NK-92 (cell line): ENCODE data around the gene PRKN.

Experiments used
- DNase-seq: peaks from one replicate; lab custom pipeline; 2025; ENCODE audit not compliant: unreplicated experiment; lab: John Stamatoyannopoulos, UW

Gene PRKN

DNA sequence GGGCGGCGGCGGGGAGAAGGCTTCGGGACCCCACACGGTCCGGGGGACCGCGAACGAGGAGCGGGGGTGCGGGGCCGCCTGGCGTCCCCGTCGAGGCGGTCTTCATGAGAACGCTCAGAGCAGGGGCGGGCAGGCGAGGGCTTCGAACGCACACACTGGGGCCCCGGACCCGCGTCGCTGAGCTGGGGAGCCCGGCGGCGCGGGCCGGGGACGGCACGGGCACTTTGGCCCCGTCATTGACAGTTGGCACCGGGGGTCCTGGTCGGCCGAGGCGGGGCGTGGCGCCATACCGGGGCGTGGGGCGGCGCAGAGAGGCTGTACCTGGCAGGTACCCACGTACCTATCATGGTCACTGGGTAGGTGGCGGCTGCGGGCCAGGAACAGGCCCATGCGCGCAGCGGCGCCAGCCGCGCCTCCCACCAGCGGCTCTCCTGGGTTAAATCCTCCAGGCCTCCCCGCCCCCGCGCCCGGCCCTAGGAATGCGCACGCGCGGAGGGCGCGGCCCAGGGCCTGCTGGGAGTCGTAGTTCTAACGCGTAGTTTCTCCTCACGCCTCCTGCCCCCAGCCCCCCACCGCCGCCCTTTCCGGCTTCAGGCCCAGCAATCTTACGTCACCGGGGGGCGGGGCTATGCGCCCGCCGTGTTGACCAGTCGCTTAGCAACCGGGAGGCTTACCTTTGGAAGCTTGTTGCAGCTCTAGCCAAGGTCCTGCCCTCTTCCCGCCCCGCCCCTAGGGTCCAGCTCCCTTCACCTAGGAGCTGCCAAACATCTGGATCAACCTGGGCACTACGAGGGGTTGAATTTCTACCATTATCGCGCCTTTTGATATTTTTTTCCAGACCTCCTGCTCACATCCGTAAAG is at the start of gene PRKN, which contains the start of gene PACRG:
TSS of gene PRKN (minus strand) at position 445 of the 861 bp plus-strand sequence.
TSS of gene PACRG (plus strand) at position 653 of the 861 bp plus-strand sequence.
- peak; percentile 63 for DNase-seq

DNA sequence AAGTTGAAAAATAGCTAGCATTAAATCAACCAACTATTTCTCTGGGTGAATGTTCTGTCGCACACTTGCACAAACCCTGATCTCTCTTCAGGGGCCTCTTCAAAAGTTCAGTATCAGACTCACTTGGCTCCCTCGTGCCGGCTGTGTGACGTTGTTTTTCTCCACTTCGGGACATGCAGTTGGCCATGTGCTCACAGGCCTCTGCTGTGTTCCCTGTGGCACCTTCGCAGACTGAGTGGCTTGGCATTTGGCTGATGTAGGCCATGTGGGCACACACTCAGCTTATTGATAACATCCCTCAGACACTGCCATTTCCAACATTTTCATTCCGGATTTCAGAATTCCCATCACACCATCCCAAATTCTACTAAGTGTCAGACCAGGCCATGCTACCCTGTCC is 49.5 kb upstream of the PRKN start:
- DNase-seq = no peak

DNA sequence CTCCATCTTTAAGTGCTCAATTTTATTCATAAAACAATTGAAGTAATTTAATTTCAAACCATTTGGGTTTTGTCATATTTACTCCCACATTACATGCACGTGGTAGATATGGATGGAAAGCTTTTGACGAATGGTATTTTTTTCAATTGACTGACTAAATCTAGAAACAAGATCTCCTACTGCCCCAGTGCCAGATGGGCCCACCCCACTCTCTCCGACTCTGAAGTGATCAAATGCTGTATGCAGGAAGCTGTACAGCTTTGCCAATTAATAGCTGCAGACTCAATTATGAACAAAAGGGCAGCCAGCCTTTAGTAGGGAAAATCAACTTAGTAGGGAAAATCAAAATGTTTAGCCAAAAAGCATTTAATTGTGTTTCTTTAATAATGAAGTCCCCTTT is 46.4 kb upstream of the PRKN start:
- no peak for DNase-seq

DNA sequence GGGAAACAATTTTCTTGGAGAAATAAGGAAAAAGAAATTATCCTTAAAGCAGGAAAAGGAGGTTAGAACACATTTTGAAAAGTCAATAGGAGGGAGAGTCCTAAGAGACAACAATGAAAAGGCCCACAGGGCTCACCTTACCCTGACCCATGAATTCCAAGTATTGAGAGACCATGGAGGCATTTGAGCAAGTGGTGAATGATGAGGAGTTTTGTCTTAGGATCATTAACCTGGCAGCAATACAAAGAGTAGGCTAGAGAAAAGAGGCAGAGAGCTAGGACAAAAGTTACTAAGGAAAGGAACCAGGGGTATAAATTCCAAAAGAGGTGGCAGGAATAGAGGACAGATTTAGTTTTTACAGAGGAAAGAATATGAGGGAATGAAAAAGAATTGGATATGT is 44.9 kb upstream of the PRKN start:
- DNase-seq = no peak

DNA sequence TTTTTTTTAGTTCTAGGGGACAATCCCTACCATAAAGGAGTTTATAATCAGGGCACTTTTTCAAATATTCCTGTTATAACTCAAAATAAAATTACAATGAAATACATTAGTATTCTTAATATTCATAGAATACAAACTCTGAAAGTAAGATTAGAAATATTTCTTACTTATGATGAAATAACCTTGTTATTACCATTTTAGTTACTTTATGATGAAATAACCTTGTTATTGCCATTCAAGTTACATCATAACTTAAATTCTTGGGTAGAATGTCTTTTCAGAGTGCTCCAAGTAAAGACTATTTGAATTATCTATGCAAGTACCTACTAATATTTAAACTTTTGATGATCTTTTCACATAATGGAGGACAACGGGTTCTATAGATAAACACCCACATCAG is 43.4 kb upstream of the PRKN start:
- DNase-seq = no peak

DNA sequence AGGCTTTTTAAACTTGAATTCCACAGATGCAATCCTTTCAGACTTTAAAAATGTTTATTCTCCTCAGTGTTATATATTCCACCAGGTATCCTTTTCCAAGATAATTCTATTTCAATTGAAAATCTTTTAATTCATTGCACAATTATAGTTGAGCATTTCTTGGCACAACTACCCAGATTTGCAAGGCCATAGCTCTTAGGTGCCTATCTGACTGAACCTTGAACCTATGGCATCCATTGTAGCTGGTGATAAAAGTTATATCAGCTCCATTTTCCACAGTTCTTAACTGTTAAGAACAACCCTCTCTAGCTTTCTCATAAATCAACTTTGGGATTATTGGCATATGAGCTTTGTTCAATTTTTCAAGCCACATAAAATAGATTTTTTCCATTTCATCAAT is 42.6 kb upstream of the PRKN start:
- no peak for DNase-seq

DNA sequence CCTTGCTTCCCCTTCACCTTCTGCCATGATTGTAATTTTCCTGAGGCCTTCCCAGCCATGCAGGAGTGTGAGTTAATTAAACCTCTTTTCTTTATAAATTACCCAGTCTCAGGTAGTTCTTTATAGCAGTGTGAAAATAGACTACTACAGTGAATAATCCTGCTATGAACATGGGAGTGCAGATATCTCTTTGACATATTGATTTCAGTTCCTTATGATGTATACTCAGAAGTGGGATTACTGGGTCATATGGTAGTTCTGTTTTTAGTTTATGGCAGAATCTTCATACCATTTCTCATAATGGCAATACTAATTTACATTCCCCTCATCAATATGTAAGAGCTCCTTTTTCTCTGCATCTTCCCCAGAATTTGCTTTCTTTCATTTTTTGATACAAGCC is 26.2 kb upstream of the PRKN start:
- no peak for DNase-seq

DNA sequence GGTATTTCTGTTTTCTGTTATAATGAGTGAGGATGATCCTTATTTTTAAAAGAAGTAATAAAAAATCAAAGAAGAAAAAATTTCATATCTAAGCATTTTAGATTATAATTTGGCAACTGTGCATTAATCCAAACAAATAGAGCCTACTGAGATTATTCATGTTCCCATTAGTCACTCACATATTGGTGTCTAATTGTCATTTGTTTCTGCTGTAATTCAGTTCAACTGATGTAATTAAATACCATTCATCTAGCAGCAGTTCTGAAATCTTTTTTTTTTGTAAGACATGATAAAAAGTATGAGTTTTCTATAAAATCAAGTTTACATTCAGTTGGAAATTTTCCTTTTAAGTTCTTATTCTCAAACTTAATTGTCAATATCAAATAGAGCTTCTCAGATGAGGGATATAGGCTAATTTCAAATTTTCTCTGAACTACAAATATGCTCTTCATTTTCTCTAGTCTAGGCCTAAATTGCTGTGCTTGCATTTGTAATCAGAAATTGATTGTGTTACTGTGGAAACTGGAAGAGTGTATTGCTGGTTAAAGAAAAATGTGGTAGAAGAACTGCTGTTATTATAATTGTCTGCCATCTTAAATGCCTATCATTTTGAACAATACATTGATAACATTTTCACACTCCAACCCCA is 23.8 kb upstream of the PRKN start:
- no peak for DNase-seq

DNA sequence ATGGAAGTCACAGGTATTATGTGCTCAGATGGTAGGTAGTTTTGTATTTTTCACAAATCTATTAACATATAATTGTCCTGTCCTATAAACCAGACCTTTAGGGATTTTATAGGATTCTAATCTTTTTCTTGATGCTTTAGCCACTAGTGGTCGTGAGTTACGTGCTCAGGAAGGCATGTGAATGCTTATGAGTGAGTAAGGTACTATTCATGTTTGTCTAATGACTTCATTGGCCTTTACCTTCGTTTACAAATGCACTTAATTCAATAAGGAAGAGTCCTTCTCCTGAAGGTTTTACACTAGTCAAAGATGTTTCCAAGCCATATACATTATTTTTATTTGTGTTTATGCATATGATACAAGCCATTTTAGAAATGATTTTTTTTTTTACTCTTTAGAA is 23.2 kb upstream of the PRKN start:
- DNase-seq = no peak

DNA sequence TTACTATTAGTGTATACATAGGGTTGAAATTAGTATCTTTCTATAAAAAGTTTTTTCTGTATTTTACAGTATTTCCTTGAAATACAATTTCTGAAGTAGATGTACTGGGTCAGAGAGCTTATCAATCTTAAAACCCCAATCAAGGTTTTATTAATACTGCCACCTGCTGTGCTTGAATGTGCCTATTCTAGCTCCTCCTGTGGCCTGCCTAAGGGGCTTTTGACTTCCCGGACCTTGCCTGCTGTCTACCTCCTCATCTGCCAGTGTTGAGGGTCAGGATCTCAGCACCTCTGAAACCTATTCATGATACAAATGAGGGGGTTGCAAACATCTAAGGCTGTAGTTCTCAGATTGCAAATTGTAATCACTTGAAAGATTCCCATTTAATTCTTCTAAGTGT is 9.4 kb upstream of the PRKN start:
- no peak for DNase-seq

DNA sequence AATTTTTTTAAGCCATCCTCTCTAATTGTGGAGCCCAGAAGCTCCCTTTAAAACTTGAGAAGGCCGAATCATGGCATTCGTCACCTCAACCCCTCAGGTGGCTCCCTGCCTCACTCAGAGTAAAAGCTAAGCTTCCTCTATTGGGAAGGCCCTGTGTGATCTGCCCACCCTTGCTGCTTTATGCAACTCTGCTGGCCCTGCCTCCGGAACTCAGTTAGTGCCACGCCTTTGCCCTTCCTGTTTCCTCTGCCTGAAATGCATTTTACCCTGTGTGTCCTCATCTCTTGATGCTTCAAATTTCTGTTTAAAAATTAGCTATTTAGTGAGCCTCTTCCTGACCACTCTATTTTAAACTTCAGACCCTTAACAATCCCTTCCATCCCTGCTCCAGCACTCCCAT is 5.9 kb upstream of the PRKN start:
- DNase-seq = no peak

DNA sequence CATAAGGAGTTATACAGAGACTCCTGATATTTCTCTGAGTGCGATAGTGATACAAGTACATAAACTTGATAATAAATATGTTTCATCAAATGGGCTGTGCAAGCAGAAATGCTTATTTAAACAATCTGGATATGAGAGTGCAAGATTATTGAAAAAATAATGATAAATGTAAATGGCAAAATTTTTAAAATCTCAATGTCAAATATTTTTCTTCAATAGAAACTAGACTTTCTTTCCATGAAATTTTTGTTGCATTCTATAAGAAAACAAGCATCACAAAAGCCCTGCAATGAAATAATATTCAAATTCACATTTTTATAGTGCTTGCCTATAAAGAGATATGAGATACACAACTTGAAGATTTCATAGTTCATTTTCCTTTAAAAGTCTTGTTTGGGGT is 2.9 kb upstream of the PRKN start:
- no peak for DNase-seq

DNA sequence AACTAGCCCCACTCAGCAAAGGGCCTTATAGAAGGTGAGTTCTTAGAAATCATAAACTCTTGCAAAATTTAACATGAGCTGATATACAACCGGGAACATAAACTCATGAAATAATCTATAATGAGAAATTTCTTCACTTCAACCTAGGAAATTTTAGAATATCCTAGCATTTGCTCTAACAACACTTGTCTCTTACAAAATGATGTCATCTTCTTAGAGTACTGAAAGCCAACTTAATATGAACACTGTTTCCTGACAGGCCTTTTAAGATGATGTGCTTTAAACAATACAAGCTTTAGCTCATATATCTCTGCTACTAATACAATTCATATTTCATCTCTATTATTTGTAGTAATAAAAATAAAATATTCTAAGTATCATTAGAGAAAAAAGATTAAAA is 1.1 kb upstream of the PRKN start:
- DNase-seq = no peak

DNA sequence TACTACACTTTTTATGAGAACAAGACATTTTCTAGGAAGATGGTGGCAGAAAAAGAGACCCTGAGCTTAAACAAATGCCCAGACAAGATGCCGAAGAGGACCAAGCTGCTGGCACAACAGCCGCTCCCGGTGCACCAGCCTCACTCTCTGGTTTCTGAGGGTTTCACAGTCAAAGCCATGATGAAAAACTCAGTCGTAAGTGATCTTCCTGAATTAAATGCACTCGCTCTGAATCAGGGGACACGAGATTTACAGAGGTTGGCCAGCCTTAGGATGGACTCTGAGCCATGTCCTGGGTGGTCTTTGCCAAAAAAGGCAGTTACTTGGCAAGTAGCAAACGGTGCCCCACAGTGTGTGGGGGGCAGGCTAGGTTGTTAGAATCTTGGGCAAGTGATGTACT is 631 bp upstream of the PRKN start:
- no peak for DNase-seq

DNA sequence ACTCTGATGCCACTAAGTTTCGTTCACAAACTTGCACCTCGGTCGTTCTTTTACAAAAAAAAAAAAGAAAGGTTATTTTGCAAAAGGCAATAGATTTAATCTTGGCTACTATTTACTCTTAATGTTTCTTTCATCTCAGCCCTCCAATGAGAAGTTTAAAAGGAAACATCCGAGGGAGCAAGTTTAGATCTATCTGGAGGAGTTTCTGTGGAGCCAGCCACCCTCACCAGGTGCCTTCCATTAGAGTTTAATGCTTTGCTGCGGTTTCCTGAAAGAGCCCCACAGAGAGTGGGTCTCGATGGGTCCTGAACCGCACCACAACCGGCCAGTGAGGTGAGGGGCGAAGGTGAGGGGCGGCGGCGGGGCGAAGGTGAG is 632 bp downstream of the PRKN start:
- DNase-seq = no peak

DNA sequence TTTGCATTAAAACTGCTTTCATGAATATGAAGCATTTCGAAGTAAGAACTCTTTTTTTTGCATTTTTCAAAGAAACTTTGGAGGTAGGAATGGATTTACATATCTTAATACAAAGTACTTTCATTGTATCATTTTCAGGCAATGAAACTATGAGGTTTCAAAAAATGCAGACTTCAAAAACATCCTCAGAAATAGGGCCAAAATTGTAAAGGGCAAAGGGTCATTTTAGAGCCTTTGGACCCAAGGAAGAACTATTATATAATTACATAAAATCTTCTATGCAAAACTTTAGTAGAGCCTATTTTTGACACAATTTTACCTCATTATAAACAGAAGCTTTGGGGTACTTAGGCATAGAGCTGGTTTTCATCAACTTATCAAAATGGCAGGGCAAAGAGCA is 4.9 kb downstream of the PRKN start:
- DNase-seq = no peak

DNA sequence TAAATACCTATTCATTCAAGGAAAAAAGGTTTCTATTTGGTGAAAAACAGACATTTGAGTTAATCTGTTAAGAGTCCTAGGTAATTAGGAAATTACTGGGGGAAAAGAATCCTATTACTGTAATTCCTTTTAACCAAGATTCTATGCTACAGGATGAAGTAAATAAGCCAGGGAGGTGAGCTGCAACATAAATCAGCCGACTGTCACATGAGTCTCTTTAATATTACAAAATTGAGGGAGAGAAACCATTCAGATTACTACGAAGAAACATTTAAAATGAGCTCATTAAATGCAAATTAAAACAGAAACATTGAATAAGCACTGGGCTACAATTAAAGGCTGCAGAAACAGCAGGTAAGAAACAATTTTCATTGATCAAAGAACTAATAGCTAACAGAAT is 5.3 kb downstream of the PRKN start:
- DNase-seq = no peak

DNA sequence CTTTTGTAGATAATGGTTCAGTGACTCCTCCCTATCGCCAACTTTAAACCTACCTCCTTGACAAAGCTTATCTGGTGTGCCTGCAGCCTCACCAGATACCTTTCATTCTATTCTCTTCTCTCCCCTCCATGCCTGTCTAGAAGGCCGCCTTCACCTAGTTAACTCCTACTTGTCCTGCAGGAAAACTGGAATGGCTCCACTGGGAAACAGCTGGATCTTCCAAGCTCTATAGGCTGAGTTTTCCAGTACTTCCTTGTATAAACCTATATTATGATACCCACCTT is 6.2 kb downstream of the PRKN start:
- DNase-seq = no peak

DNA sequence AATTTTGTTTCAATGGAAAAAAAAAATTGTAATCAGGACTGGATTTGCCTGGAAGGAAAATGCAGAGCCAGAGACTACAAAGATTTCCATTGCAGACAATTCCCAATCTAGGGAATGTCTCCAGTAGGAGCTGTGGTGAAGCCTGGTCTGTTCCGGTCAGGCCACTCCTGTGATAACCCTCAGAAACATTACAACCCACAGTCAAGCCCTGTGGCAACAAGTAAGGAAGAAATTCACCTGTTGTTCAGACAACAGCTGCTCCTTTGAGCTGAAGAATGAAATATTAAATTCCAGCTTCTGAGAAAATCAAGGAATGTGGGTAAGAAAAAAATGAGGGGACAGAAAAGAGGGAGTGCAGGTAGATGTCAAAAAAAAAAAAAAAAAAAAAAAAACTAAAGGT is 8.0 kb downstream of the PRKN start:
- no peak for DNase-seq

DNA sequence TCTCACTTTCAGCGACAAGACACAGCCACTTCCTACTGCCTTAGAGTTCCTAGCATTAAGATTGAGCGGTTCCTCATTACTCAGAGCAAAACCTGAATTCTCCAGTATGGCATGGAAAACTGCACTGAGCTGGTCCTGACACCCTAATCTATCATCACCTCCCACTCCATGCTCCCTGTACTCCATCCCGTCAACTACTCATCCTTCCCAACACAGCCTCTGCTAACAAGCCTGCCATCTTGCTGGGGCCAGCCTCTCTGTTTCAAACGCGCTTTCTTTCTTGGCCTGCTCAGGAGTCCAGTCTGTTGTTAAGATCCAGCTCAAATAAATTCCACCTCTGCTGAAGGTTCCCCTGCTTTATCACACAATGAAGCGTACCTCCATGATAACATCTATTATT is 12.0 kb downstream of the PRKN start:
- no peak for DNase-seq

DNA sequence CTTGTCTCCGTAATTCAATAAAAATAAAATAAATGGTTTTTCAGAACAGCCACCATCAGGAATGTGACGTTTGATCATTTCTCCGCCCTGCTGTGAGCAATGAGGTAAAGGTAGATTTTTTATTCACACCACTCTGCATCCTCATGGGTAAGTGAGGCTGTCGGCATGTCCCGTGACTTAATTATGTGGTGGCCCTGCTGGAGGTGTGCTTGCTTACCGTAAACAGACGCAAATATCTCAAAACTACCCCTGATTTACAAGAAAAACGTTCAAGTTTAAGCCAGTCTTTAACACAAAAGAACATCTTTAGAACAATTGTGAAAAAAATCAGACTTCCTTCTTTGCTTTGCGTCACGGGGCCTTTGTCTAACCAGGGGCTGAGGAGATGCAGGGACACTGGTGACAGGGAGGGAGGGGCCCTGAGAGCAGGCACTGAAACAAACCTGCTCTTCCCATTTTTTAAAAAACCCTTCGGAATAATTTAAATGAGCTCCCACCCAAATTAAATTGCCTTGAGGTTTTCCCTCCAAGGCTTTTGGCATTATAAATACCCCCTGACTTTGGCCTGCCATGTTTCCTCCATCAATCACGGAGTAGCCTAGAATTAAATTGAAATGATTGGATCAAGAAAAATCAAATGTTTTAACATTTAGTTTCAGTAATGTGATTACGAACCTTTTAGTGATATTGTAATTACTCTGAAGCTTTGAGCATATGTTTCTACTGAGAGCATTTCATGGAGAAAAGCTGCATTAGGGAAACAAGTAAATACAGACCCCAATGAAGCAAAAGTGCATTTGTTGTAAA is 13.4 kb downstream of the PRKN start:
- DNase-seq = no peak

DNA sequence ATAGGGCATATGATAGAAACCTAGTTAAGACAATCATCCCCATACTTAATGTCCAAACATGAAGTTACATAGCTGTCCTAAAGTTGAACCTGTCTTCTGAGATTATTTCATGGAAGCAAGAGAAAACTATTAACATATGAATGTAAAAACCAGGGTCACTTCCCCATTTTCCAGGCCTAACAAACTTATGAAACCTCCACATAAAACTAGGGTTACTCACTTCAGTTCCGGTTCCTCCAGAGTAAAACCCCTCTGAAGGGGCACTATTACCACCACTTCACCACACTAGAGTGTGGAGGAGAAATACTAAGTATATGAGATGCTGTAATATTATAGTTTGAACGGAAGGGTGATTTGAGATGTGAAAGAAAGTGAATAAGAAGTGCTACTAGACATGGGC is 14.9 kb downstream of the PRKN start:
- DNase-seq = no peak
